Loucy (cell line): ENCODE measurements around the gene PLCH1.
A peak's percentile ranks its signal among the peaks of the same experiment; 100 is the strongest.

Experiments
- H2AFZ ChIP-seq: fragments of 200-600 bp; sonication (generic); 2 replicates; pipeline ENCODE4 v1.6.0; 2016; ENCODE audit warnings: antibody characterized with exemption, mild to moderate bottlenecking, low read length, moderate library complexity
- H3F3A ChIP-seq: fragments of 200-600 bp; 2 replicates; pipeline ENCODE4 v1.6.0; 2016; ENCODE audit warnings: antibody characterized with exemption, low read depth, mild to moderate bottlenecking
- H3K27me3 ChIP-seq: fragments of 200-600 bp; sonication (generic); 2 replicates; pipeline ENCODE4 v1.6.1; 2014; ENCODE audit warnings: low read length, mild to moderate bottlenecking; ENCODE audit not compliant: insufficient read depth, poor library complexity, severe bottlenecking
- H3K36me3 ChIP-seq: fragments of 200-600 bp; sonication (generic); 2 replicates; pipeline ENCODE4 v1.6.1; 2016; ENCODE audit warnings: low read length; ENCODE audit not compliant: insufficient read depth
- H3K4me1 ChIP-seq: fragments of 200-600 bp; sonication (generic); 2 replicates; pipeline ENCODE4 v1.5.1; 2014; ENCODE audit warnings: low read length, mild to moderate bottlenecking; ENCODE audit not compliant: insufficient read depth, poor library complexity, severe bottlenecking
- H3K4me2 ChIP-seq: fragments of 200-600 bp; sonication (generic); 2 replicates; pipeline ENCODE4 v1.6.0; 2014; ENCODE audit warnings: antibody characterized with exemption, low read length, low read depth, mild to moderate bottlenecking; ENCODE audit not compliant: poor library complexity, severe bottlenecking
- H3K4me3 ChIP-seq: fragments of 200-600 bp; sonication (generic); 2 replicates; pipeline ENCODE4 v1.5.1; 2014; ENCODE audit warnings: low read length, mild to moderate bottlenecking, mixed read lengths; ENCODE audit not compliant: poor library complexity, severe bottlenecking
- H3K79me2 ChIP-seq: fragments of 200-600 bp; sonication (generic); 2 replicates; pipeline ENCODE4 v1.6.1; 2014; ENCODE audit warnings: low read length; ENCODE audit not compliant: insufficient read depth
- H3K9ac ChIP-seq: fragments of 200-600 bp; sonication (generic); 2 replicates; pipeline ENCODE4 v1.6.0; 2014; ENCODE audit warnings: mild to moderate bottlenecking, low read depth, low read length, moderate library complexity; ENCODE audit not compliant: poor library complexity, severe bottlenecking
- H3K9me2 ChIP-seq: fragments of 200-600 bp; sonication (generic); replicated peaks from 2 replicates; pipeline ENCODE4 v1.6.1; 2016; ENCODE audit warnings: low read depth, low read length, mixed read lengths
- H3K9me3 ChIP-seq: fragments of 200-600 bp; sonication (generic); 2 replicates; pipeline ENCODE4 v1.6.1; 2014; ENCODE audit warnings: mild to moderate bottlenecking, antibody characterized with exemption, low read length, low read depth; ENCODE audit not compliant: insufficient read depth
- H4K20me1 ChIP-seq: fragments of 200-600 bp; sonication (generic); 2 replicates; pipeline ENCODE4 v1.6.0; 2014; ENCODE audit warnings: antibody characterized with exemption, low read length, mild to moderate bottlenecking; ENCODE audit not compliant: insufficient read depth, poor library complexity, severe bottlenecking
- CTCF ChIP-seq: fragments of 200-600 bp; sonication (generic); conservative IDR thresholded peaks from 2 replicates; pipeline ENCODE4 v1.5.1; 2014; ENCODE audit warnings: mild to moderate bottlenecking, antibody characterized with exemption, low read length
- EZH2phosphoT487 ChIP-seq: fragments of 200-600 bp; IDR thresholded peaks from 2 replicates; pipeline ENCODE4 v1.6.1; 2018; ENCODE audit warnings: antibody characterized with exemption, mild to moderate bottlenecking, moderate library complexity, borderline replicate concordance

The PLCH1 gene

GRCh38 chr3:155370764-155371503 lies 373.9 kb downstream of the PLCH1 start:
- no peaks in the 10 kb centered on the region for H3K9me3 ChIP-seq

GRCh38 chr3:155370198-155370597 lies 374.7 kb downstream of the PLCH1 start:
- H3K9me2 ChIP-seq: no peaks in the 10 kb centered on the region
- no peaks in the 10 kb centered on the region for H3K36me3 ChIP-seq
- H3K4me3 ChIP-seq: no peak overlapping the region
- H3K9me3 ChIP-seq: peaks cover 5% of the 10 kb centered on the region
- no peaks in the 10 kb centered on the region for H3K79me2 ChIP-seq
- no peak overlapping the region for H3K4me2 ChIP-seq
- no peaks in the 10 kb centered on the region for H3K27me3 ChIP-seq
- no peak overlapping the region for H3K9ac ChIP-seq
- no peaks in the 10 kb centered on the region for H3F3A ChIP-seq
- H4K20me1 ChIP-seq: no peaks in the 10 kb centered on the region
- H3K4me1 ChIP-seq: peaks cover 11% of the 10 kb centered on the region
- 0 out of 2 replicates have a peak overlapping the region, but pooled peaks have one; percentile 24 for H2AFZ ChIP-seq
- TF ChIP-seq EZH2phosphoT487 (no peak), CTCF (no peak)

More at GRCh38 chr3:155370764-155371503, 373.9 kb downstream of the PLCH1 start:
- Histone ChIP-seq H3F3A (no peaks in the 10 kb centered on the region), H3K9me2 (no peaks in the 10 kb centered on the region), H3K4me3 (no peak overlapping the region), H3K4me2 (no peak overlapping the region), H3K36me3 (no peaks in the 10 kb centered on the region), H3K4me1 (peaks cover 11% of the 10 kb centered on the region), H3K27me3 (no peaks in the 10 kb centered on the region), H3K9ac (no peak overlapping the region), H4K20me1 (no peaks in the 10 kb centered on the region), H3K79me2 (no peaks in the 10 kb centered on the region), H2AFZ (0 out of 2 replicates have a peak overlapping the region, but pooled peaks have one; percentile 24)
- TF ChIP-seq EZH2phosphoT487: no peak
- TF ChIP-seq CTCF: no peak

- Histone ChIP-seq H3K4me3 (no peak overlapping the region), H3K9me3 (peaks cover 5% of the 10 kb centered on the region), H3K79me2 (no peaks in the 10 kb centered on the region), H3K4me2 (no peak overlapping the region), H3K9ac (no peak overlapping the region), H3K9me2 (no peaks in the 10 kb centered on the region), H3F3A (no peaks in the 10 kb centered on the region), H2AFZ (no peak overlapping the region), H3K4me1 (peaks cover 11% of the 10 kb centered on the region), H3K27me3 (no peaks in the 10 kb centered on the region), H3K36me3 (no peaks in the 10 kb centered on the region), H4K20me1 (no peaks in the 10 kb centered on the region)
- TF ChIP-seq EZH2phosphoT487 (no peak), CTCF (no peak)
Observed at GRCh38 chr3:155369735-155370134, 375.1 kb downstream of the PLCH1 start.
